ENCODE results near the gene CHRNA3.
"Not testable (repeated sequence)": the region's sequence is repeated elsewhere in the genome, so short reads cannot be mapped to it uniquely, and the experiment has no call there.

CHRNA3 gene

DNA sequence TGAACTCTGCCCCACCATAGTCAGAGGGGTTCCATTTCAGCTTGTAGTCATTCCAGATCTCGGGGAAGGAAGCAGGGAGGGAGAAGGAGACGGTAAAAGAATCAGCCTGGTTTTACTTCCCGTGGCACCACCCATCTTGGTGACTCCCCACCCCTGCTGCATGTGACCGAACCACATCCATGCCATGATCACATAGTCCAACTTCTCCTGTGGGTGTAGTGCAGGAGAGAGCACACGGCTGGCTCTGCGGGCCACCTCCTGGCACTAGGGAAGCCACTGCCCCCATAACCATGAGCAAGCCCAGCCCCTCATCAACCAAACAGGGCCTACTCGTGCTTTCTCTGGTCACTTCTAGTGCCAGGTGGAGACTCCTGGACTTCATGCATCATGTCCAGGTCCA is 3.7 kb downstream of the CHRNA3 start:
- H3K4me3 ChIP-seq (ENCODE audit: low read length) = no peak overlapping the region
- no peak for TF ChIP-seq ZNF274 (IDR thresholded peaks at IDR 0.05; ENCODE audit: low read depth, low read length)

GRCh38 chr15:78616506-78616905 is 4.3 kb downstream of the CHRNA3 start:
- TF ChIP-seq ZNF274 (IDR thresholded peaks at IDR 0.05; ENCODE audit: low read depth, low read length) = no peak
- no peak overlapping the region for H3K4me3 ChIP-seq (ENCODE audit: low read length)

DNA sequence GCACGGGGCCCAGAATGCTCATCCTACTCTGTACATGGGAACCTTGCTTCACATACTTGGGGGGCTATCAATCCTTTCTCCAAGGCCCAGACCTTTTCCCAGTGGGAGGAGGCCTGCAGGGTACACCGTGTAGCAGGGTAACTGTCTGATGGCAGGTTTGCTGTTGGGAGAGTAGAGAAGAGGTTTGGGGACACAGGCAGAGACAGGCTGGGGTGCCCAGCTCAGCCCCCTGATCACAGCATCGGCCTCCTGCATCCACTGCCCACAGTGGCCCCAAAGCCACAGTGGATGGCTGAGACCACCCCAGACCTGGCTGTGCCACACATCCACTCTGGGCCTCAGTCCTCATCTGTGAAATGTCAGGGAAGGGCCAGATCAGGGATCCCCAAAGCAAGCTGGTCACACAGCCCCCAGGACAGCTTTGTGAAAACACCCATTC is 5.6 kb downstream of the CHRNA3 start:
- no peak for TF ChIP-seq ZNF274 (IDR thresholded peaks at IDR 0.05; ENCODE audit: low read depth, low read length)
- H3K4me3 ChIP-seq (ENCODE audit: low read length) = no peak overlapping the region

- TF ChIP-seq ZNF274 (IDR thresholded peaks at IDR 0.05; ENCODE audit: low read depth, low read length) = no peak
- no peak overlapping the region for H3K4me3 ChIP-seq (ENCODE audit: low read length)
Measured at GRCh38 chr15:78614021-78614420, 6.8 kb downstream of the CHRNA3 start.

- not testable (repeated sequence) for H3K4me3 ChIP-seq (ENCODE audit: low read length)
Measured at GRCh38 chr15:78609551-78609950, 11.2 kb downstream of the CHRNA3 start.

DNA sequence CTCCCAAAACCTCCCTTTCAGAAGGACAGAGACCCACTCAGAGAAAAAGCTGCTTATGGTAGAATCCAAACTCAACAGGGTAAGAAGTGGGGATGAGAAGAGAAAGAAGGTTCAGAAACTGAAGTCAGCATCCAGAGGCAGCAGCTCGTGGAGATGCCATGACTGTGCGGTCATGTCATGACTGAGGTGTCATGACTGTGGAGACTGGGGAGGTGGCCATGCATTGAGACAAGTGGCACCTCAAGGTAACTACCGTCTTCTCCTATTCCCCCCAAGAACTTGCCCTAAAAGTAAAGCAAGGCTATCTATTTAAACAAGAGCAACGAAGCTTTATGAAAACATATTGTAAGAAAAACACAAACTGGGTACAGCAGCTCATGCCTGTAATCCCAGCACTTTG is 15.1 kb downstream of the CHRNA3 start:
- no peak overlapping the region for H3K4me3 ChIP-seq (ENCODE audit: low read length)
- TF ChIP-seq ZNF274 (IDR thresholded peaks at IDR 0.05; ENCODE audit: low read depth, low read length) = no peak

DNA sequence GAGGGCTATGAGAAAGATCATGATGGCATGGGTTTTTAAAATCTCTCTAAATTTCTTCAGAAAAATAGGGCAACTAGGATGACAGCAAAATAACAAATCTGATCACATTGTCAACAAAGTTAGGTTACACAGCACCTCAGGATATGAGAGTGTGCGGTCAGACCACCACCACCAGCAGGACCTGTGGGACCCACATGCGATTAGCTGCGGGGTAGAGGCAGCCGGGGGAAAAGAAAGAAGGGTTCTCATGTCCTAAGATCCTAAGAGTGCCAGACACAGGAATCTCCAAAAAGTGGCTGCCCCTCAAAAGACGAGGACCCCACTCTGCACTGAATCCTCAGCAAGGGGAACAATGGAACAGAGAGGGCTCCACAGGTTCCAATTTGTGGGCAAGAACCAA is 15.6 kb downstream of the CHRNA3 start:
- TF ChIP-seq ZNF274 (IDR thresholded peaks at IDR 0.05; ENCODE audit: low read depth, low read length) = no peak
- H3K4me3 ChIP-seq (ENCODE audit: low read length) = no peak overlapping the region

- TF ChIP-seq ZNF274 (IDR thresholded peaks at IDR 0.05; ENCODE audit: low read depth, low read length) = no peak
- H3K4me3 ChIP-seq (ENCODE audit: low read length) = no peak overlapping the region
Measured at GRCh38 chr15:78604420-78604819, 16.4 kb downstream of the CHRNA3 start.

DNA sequence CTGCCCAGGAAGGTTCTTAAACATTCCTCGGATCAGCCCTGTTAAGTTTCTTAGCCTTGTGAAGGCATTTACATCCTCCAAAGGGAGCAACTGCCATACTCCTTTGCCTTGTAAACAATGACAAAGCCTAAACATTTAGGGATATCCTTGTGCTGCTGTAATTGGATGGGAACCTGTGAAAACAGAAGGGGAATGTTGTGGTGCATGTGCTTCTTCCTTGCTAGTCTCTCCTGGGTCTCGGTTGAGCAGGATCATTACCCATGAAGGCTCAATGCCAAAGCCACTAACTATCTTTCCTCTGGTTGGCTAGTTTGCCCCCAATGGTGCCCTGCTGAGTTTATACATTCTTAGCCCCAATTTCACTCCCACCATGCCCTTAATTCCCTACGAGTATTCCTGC is 17.3 kb downstream of the CHRNA3 start:
- TF ChIP-seq ZNF274 (IDR thresholded peaks at IDR 0.05; ENCODE audit: low read depth, low read length) = no peak
- no peak overlapping the region for H3K4me3 ChIP-seq (ENCODE audit: low read length)

DNA sequence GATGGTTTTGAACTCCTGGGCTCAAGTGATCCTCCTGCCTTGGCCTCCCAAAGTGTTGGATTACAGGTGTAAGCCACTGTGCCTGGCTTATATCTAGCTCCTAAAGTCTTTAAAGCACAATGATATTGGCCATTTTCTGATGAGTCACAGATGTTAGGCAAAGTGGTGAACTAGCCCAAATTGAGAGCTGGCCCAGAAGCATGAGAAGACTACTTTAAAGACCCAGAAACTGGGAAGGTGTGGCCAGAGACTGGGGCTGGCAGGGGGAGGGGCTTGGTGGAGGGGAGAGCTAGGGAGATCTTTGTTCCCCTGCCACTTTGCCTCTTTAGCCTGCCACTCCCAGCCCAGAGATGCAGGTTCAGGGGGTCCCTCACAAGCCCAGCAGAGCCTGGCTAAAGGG is 21.6 kb downstream of the CHRNA3 start:
- no peak for TF ChIP-seq ZNF274 (IDR thresholded peaks at IDR 0.05; ENCODE audit: low read depth, low read length)
- H3K4me3 ChIP-seq (ENCODE audit: low read length) = no peak overlapping the region

DNA sequence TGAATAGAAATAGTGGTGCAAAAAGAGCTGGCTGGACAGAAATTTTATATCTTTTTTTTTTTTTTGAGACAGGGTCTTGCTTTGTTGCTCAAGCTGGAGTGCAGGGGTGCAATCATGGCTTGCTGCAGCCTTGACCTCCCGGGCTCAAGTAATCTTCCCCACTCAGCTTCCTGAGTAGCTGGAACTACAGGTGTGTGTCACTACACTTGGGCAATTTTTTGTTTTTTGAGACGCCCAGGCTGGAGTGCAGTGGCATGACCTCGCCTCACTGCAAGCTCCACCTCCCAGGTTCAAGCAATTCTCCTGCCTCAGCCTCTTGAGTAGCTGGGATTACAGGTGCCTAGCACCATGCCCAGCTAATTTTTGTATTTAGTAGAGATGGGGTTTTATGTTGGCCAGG is 22.4 kb downstream of the CHRNA3 start:
- TF ChIP-seq ZNF274 (IDR thresholded peaks at IDR 0.05; ENCODE audit: low read depth, low read length) = no peak
- H3K4me3 ChIP-seq (ENCODE audit: low read length) = no peak overlapping the region

DNA sequence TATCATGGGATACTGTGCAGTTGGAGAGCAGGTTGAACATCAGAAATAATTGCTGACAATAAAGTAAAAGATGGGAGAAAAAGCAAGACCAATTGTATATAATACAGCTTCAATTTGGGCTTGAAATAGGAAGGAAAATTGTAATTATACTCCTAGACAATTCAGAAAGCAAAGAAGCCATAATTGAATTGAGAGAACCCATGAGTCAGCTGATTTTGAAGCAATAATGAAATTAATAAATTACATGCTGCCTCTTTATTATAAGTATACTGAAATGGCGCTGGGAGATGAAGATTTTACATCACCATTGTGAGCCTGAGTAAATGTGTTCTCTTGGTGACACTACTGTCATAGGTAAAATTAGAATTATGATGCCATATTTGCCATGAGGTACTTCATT is 23.2 kb downstream of the CHRNA3 start:
- TF ChIP-seq ZNF274 (IDR thresholded peaks at IDR 0.05; ENCODE audit: low read depth, low read length) = no peak
- H3K4me3 ChIP-seq (ENCODE audit: low read length) = no peak overlapping the region

GRCh38 chr15:78574944-78575343 is 45.9 kb downstream of the CHRNA3 start:
- no peak overlapping the region for H3K4me3 ChIP-seq (ENCODE audit: low read length)
- no peak for TF ChIP-seq ZNF274 (IDR thresholded peaks at IDR 0.05; ENCODE audit: low read depth, low read length)

GRCh38 chr15:78573416-78573815 is 47.4 kb downstream of the CHRNA3 start:
- no peak for TF ChIP-seq ZNF274 (IDR thresholded peaks at IDR 0.05; ENCODE audit: low read depth, low read length)
- no peak overlapping the region for H3K4me3 ChIP-seq (ENCODE audit: low read length)

GRCh38 chr15:78571382-78571781 is 49.4 kb downstream of the CHRNA3 start:
- TF ChIP-seq ZNF274 (IDR thresholded peaks at IDR 0.05; ENCODE audit: low read depth, low read length) = no peak
- H3K4me3 ChIP-seq (ENCODE audit: low read length) = no peak overlapping the region

GRCh38 chr15:78570710-78571109 is 50.1 kb downstream of the CHRNA3 start:
- H3K4me3 ChIP-seq (ENCODE audit: low read length) = no peak overlapping the region
- TF ChIP-seq ZNF274 (IDR thresholded peaks at IDR 0.05; ENCODE audit: low read depth, low read length) = no peak

DNA sequence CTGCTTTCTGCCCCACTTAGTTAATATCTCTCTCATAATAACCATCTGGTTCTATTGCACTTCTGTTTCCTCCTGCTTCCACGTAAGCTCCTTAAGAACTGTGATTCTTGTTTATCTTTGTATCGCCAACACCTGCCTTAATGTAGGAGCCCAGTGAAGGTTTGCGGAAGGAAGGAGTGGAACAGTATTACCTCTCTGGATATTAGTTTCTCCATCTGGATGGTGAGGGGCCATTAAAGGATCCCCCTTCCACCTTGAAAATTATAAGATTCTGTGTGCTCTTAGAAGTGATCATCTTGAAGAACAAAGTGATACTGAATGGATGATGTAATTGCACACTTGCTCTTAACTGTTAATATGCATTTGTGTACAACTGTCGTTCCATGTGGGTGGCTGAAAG is 53.3 kb downstream of the CHRNA3 start:
- no peak for TF ChIP-seq ZNF274 (IDR thresholded peaks at IDR 0.05; ENCODE audit: low read depth, low read length)
- H3K4me3 ChIP-seq (ENCODE audit: low read length) = peak overlapping the region; percentile 52
